ENCODE results near the gene HERC2. TPM values are rescaled to one million over a fixed set of nuclear protein-coding genes. Genes with fewer than 3 reads are reported as not detected.

The HERC2 gene
- polyA plus RNA-seq, 1 of the 3 experiments (the other 2 are of a cell fraction) = 22.3 TPM

- DNase-seq = no peak
- Histone ChIP-seq H3K27me3 (ENCODE audit: insufficient read depth) (no peaks in the 10 kb centered on the region), H2AFZ (ENCODE audit: low read depth) (no peak overlapping the region), H3K4me2 (no peak overlapping the region), H3K9me2 (no peaks in the 10 kb centered on the region), H3K36me3 (replicated peaks in 1 of 2; ENCODE audit: control insufficient read depth in 1 of 2, insufficient read depth in 2 of 2, low read length in 1 of 2) (peaks cover 20 to 40% of the 10 kb centered on the region in 2 experiments), H4K20me1 (ENCODE audit: insufficient read depth) (no peaks in the 10 kb centered on the region), H3K27ac (ENCODE audit: low read depth in 2 of 2, low read length in 1 of 2) (no peak overlapping the region), H3K9ac (no peak overlapping the region), H3F3A (replicated peaks; ENCODE audit: insufficient read depth) (no peaks in the 10 kb centered on the region), H3K79me2 (ENCODE audit: insufficient read depth) (peaks cover 22% of the 10 kb centered on the region), H3K4me3 (ENCODE audit: low read depth in 2 of 2, low read length in 1 of 2) (no peak overlapping the region), H3K4me1 (ENCODE audit: control insufficient read depth in 1 of 2, insufficient read depth in 2 of 2, low read depth in 1 of 2, low read length in 1 of 2) (no peaks in the 10 kb centered on the region; a peak in 1 of 4 replicates), H3K9me3 (no peaks in the 10 kb centered on the region)
- POLR2A ChIA-PET = no interaction called here
- CTCF ChIA-PET = no interaction called here
- TF ChIP-seq SIN3A (IDR thresholded peaks at IDR 0.05; ENCODE audit: borderline replicate concordance, low read depth, low read length) (no peak), RCOR1 (IDR thresholded peaks at IDR 0.05; ENCODE audit: low read length) (no peak), GABPA (IDR thresholded peaks at IDR 0.05; ENCODE audit: low read depth) (no peak), POLR2AphosphoS5 (IDR thresholded peaks at IDR 0.05; ENCODE audit: low read depth, low read length) (no peak), FOXJ3 (CRISPR knock-in tag; IDR thresholded peaks at IDR 0.05) (no peak), MXI1 (IDR thresholded peaks at IDR 0.05; ENCODE audit: low read depth, low read length) (no peak), RXRA (IDR thresholded peaks at IDR 0.05; ENCODE audit: borderline replicate concordance, low read depth) (no peak), ELF1 (IDR thresholded peaks at IDR 0.05) (no peak), EP300 (IDR thresholded peaks at IDR 0.05; ENCODE audit: borderline replicate concordance in 1 of 2, low read depth in 1 of 2, low read length in 1 of 2) (no peak), IRF3 (IDR thresholded peaks at IDR 0.05; ENCODE audit: low read depth, low read length) (no peak), PBX3 (IDR thresholded peaks at IDR 0.05) (no peak), MEF2A (IDR thresholded peaks at IDR 0.05; ENCODE audit: borderline replicate concordance, low read depth) (no peak), YY1 (IDR thresholded peaks at IDR 0.05; ENCODE audit: low read depth) (no peak), CHD2 (IDR thresholded peaks at IDR 0.05; ENCODE audit: low read length, partially characterized antibody) (no peak), FOSL2 (IDR thresholded peaks at IDR 0.05; ENCODE audit: borderline replicate concordance, low read depth) (no peak), RFX5 (IDR thresholded peaks at IDR 0.05; ENCODE audit: low read length) (no peak)
- TF ChIP-seq, protein P1, sequence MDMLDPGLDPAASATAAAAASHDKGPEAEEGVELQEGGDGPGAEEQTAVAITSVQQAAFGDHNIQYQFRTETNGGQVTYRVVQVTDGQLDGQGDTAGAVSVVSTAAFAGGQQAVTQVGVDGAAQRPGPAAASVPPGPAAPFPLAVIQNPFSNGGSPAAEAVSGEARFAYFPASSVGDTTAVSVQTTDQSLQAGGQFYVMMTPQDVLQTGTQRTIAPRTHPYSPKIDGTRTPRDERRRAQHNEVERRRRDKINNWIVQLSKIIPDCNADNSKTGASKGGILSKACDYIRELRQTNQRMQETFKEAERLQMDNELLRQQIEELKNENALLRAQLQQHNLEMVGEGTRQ (IDR thresholded peaks at IDR 0.05; ENCODE audit: borderline replicate concordance, low read depth, low read length) = no peak
- TF ChIP-seq, protein P2, sequence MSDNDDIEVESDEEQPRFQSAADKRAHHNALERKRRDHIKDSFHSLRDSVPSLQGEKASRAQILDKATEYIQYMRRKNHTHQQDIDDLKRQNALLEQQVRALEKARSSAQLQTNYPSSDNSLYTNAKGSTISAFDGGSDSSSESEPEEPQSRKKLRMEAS (IDR thresholded peaks at IDR 0.05; ENCODE audit: low read depth) = no peak
These were observed 59.5 kb downstream of the HERC2 start for GRCh38 chr15:28262438-28262837.

All from SK-N-SH (cell line).